T-helper 1 cell treated with Interleukin-12 subunit alpha and Interleukin-12 subunit beta and Interleukin-4 antibody, amounts not matched to agents 30 ng/mL and 1 ng/mL, for 36 hours (primary cell): ENCODE measurements around the gene TBC1D30. TPM values are rescaled to one million over a fixed set of nuclear protein-coding genes. Genes with fewer than 3 reads are reported as not detected.
"Not testable (repeated sequence)": the region's sequence is repeated elsewhere in the genome, so short reads cannot be mapped to it uniquely, and the experiment has no call there.

Experiments used
- intact Hi-C: fragments of 100-400 bp; cut with micrococcal nuclease; formaldehyde crosslinking; loops from one replicate; pipeline ENCODE4 v1.15.1; 2024
- total RNA-seq: library from RNA; stranded (reverse); gene quantifications from 2 replicates; pipeline ENCODE4 v1.2.3, GENCODE V29; 2022

TBC1D30 gene
- total RNA-seq, 1 donor from 2014 or later: 0.02 TPM

- intact Hi-C loops: not testable (repeated sequence)
Observed at GRCh38 chr12:64848409-64848808, 24.0 kb downstream of the TBC1D30 start.

DNA sequence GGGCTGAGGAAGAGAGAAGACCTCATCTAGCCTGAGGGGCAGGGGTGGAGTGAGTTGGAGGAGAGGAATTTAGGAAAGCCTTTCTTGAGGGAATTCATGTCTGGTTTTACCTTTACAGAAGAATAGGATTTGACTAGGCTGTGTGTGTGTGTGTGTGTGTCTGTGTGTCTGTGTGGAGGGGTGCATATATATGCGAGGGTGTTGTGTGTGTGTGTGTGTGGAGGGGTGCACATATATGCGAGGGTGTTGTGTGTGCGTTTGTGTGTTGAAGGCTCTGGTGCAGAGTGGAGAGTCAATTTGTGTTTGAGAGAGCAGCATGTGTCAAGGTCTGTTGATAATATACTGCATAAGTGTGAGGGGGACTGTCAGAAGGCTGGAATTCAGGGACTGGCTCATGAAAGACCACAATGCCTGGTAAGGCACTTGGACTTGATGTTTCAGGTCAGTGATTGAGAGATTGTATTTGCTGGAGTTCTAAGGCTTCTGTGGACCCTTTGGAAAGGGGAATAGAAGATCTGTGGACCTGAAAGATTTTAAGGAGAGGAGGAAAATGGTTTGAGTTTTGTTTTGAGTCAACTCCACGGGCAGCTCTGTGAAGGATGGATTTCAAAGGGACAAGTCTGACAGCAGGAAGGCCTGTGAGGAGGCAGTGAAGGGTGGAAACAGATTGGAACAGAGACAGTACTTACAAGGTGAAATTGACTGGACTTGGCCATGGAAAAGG is 34.6 kb downstream of the TBC1D30 start:
- intact Hi-C loops: no loop called here

DNA sequence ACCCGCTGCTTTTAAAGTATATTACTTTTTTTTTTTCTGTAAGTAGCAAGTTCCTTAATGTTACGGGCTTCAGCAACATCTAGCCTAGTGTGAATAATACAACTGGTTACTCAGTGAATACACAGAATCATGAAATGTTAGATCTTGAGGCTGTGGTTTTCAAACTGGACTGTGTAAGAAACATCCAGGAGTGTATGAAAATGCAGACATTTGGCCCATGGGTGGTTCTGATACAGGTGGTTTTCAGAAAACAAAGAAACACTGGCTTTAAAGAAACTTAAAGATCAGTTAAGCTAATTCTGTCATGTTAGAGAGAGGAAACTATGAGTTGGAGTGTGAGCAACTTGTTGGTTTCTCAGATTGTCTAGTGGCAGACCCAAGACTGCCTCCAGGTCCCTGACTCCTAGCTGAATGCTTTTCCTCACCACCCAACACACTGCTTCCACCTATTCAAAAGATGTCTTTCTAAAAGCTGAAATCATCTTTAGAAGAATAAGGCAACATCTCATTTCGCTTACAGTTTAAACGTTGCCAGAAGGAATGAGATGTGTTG is 36.1 kb downstream of the TBC1D30 start:
- intact Hi-C loops: no loop called here

GRCh38 chr12:64864319-64864718 is 39.9 kb downstream of the TBC1D30 start:
- intact Hi-C loops: no loop called here

DNA sequence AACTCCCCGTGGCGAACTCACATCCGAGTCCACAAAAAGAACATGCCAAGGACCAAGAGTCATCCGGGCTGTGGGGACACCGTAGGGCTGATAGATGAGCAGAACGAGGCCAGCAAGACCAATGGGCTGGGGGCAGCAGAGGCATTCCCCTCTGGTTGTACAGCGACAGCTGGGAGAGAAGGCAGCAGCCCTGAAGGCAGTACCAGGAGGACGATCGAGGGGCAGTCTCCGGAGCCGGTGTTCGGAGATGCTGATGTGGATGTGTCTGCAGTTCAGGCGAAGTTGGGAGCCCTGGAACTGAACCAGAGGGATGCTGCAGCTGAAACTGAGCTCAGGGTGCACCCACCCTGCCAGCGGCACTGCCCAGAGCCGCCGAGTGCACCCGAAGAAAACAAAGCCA is 50.7 kb downstream of the TBC1D30 start:
- intact Hi-C loops: no loop called here

DNA sequence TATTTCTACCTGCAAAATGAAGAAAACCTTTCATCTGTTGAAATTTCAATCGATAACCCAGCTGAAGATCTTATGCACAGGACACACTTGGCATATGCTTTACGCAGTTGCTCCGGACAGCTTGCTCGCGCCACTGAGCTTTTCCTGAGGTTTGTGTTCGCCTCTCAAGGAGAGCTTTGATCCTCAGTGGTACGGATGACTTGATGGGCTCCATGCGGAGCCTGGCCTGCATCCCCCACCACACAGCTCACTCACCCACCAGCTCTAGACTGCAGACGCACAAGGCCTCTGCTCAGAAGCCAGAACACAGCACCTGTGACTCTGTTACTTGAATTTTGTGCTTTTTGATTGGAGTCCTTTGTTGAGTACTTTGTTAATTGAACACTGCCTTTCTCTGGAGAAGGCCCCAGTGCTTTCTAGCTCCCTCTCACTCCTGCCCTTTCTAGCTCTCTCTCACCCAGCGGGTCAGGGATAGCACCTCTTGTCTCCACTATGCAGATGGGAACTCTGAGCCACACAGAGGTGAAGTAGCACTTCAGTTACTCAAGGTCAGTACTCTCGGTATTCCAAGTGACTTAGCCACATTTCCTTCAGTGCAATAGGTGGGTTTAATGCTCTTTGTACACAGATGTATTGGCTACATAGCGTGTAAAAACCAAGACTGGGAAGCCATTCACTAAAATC is 52.1 kb downstream of the TBC1D30 start:
- intact Hi-C loops: no loop called here

GRCh38 chr12:64877363-64878004 is 53.0 kb downstream of the TBC1D30 start:
- intact Hi-C loops: no loop called here

DNA sequence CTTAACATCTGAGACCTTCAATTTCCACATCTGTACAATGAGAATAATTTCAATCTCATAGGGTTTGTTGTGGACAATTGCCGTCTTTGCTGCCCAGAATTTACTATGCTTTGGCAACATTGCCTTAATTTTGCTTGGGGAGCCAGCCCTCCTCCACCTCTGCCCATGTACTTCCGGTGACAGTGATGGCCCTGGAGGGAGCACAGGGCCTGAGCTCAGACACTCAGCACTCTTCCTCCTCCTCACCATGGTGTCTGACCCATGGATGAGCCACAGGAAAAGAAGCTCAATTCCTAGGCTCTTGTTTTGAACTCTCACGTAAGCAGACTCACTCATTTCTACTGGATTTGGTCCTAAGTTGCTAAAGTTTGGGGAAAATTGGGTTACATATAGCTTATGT is 58.2 kb downstream of the TBC1D30 start:
- intact Hi-C loops: no loop called here

GRCh38 chr12:64883264-64884163 is 59.1 kb downstream of the TBC1D30 start:
- intact Hi-C loops: no loop called here

DNA sequence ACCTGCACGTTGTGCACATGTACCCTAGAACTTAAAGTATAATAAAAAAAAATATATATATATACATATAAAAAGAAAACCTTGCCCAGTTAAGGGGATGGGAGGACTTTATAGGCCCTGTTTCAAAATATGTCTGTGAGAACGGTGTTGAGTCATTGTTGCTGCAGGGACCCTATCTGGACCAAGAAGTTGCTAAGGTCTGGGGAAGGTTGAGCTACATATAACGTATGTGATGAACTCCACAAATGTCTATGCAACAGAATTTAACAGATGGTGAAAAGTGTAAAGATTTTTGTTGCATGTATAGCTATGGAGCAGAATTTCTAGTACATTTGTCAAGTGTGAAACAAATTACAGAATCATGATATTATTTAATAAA is 59.7 kb downstream of the TBC1D30 start:
- intact Hi-C loops: no loop called here

DNA sequence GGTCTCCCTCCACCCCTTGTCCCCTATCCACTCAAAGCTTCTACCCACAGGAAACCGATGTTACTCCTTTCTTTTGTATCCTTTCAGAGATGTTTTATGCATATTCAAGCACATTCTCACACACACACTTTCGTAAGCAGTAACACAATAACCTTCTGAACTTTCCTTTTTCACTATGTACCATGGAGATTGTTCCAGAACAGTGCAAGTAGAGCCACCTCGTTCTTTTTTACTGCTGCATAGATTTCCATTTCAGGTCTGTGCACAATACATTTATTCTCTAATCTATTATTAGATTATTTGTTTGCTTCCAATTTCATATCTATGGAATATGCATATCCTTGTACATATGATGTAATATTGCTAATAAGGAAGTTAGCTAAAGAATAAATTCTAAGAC is 60.3 kb downstream of the TBC1D30 start:
- intact Hi-C loops: no loop called here

DNA sequence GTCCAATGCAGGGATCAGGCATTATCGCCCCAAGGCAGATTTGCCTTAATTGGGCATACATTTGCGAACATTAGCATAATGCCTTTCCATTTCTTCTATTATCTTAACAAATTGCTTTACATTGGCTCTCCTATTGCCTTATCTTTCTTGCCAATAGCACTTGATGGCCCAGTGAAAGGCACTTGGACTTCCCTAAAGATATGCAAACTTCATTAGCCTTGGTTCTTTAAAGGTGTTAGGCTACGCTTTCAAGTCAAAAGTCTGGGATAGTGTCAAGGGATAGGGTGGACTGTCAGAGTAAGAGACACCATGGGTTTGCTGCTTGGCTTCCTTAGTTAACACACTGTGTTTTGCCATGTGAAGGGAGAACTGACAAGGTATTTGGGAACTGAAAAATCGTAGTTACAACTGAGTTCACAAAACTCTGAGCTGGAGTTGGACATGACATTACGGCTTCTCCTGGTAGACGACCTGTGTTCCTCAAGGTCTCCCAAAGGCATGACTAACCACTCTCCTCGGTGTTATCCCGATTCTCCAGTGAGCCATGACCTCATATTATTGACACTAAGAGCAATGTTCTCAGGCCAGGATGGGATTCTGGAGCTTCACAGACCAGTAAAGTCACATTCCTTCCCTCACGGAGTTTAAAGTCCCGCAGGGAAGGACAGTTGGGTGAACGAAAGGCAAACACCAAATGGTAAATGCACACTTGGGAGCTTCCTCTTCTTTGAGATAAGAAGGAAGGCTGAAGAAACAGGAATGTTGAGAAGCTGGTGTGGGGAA is 65.2 kb downstream of the TBC1D30 start:
- intact Hi-C loops: loop anchor here (2.0 to 5.0 kb wide), 3 partner anchors 398 to 1973 kb away; no protein-coding TSS in a partner anchor

DNA sequence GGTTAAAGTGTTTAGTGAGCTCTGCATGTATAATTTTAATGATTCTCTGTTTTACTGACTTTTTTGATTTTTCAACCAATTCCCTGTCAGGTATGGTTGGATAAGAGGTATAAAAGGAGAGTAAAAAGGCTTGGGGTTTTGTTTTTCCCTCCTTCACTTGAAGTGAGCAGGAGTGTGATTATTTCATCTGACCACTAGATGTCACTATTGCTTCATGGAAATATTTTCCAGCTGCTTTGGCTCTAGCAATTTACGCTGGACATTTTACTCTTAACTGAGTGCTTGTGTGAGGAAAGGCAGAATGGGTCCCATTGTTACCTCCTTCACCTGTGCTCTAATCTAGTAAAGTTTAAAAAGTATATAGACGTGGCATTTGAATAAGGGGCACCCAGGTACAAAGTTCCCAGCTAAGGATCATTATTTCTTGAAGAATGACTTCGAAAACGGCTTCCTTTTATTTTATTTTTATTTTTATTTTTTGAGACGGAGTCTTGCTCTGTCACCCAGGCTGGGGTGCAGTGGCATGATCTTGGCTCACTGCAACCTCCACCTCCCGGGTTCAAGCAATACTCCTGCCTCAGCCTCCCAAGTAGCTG is 66.5 kb downstream of the TBC1D30 start:
- intact Hi-C loops: loop anchor here (1.0 to 5.0 kb wide), 9 partner anchors 232 to 1971 kb away; no protein-coding TSS in a partner anchor

DNA sequence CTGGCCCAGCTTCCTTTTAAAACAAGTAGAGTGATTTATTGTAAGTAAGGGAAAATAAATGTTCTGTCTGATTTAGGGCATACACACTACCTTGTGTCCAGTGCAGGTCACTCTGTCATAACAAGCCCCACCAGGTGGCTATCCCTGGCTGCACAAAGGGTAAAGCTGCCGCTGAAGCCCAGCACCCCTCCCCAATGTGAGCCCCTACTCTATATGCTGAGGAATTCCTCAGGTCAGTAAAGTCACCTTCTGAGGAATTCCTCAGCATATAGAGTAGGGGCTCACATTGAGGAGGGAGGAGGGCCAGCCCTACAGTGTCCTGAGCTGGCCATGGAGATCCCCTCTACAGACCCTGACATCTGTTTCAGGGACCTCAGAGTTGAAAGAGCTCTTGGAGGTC is 67.2 kb downstream of the TBC1D30 start:
- intact Hi-C loops: loop anchor here (1.0 to 5.0 kb wide), 9 partner anchors 232 to 1971 kb away; no protein-coding TSS in a partner anchor

GRCh38 chr12:64892561-64892960 is 68.1 kb downstream of the TBC1D30 start:
- intact Hi-C loops: loop anchor here (5.0 kb wide), 2 partner anchors 395 to 1970 kb away; no protein-coding TSS in a partner anchor

DNA sequence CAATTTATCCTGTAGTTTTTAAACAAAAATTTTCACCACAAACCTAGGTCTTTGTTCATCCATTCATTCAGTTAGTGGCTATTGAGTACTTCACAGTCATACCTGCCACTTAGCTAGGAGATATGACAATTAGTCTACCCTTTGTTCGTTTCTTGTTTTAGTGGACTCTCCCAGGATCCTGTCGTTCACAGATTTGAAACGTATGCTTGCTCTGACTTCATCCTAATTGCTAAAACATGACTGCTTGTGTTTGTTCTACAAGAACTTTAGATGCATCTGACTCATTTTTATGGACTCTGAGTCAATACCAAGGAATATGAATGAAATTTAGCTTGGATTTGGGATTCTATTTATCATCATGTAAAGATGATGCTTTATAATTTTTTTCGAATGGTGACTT is 69.5 kb downstream of the TBC1D30 start:
- intact Hi-C loops: loop anchor here (5.0 kb wide), 2 partner anchors 393 to 1968 kb away; no protein-coding TSS in a partner anchor

GRCh38 chr12:64894827-64895475 is 70.5 kb downstream of the TBC1D30 start:
- intact Hi-C loops: loop anchor here (5.0 kb wide), 2 partner anchors 392 to 1967 kb away; no protein-coding TSS in a partner anchor

- intact Hi-C loops: no loop called here
Observed at GRCh38 chr12:64895526-64895925, 71.1 kb downstream of the TBC1D30 start.

DNA sequence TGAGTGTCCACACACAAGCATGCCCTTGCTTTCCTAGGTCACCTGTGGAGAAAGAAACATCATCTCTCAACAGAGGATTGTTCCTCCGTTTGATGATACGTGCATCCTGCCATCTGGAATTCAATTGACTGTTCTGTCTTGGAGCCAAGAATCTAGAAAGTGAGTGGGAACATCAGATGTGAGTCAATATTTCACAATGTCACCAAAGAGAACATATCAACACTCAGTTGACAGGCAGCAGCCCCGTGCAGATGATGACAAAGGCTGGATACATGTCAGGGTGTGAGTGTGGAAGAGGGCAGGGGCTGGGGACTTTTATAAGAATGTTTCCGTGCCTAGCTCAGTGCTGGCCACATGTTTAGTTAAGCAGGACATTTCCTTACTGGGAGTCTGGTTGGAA is 76.1 kb downstream of the TBC1D30 start:
- intact Hi-C loops: no loop called here
